ENCODE results near the gene HS2ST1. TPM values are rescaled to one million over a fixed set of nuclear protein-coding genes. Genes with fewer than 3 reads are reported as not detected.

The HS2ST1 gene
- total RNA-seq, 1 experiment from 2014 or later = 54.0 TPM

DNA sequence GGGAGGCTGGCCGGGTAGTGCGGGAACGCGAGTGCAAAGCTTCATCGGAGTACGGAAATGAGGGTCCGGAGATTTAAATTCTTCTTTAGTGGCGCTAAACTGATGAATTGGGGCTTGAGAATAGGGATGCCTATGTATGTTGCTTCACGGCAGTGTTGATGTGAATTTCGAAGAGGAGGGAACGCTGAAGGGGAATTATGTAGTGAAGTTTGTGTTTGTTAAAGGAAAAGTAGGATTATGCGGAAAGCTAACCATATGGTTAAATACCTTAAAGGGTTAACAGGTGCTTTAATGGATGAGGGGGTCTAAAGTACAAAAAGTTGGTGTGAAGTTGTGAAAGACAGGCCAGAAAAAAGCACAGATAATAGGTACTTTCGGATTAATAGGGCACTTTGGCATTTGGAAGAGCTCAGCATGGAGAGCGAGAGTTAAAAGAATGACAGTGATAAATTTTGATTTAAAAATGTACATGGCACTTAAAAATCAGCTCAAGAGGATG lies 1.4 kb downstream of the HS2ST1 start:
- intact Hi-C loops (cut with micrococcal nuclease; ENCODE audit: unreplicated experiment) = loop anchor here (10.0 kb wide), 1 partner anchor 141 kb away; no protein-coding TSS in a partner anchor
- H3K36me3 Mint-ChIP-seq (ENCODE audit: insufficient read depth, unreplicated experiment) = peaks cover 7% of the 10 kb centered on the region
- CTCF ChIA-PET = interaction anchor here (1.0 to 1.2 kb wide), 3 partner anchors 12 to 135 kb away, joined by 3 to 7 read pairs (median 4); no protein-coding TSS in a partner anchor
- no peaks in the 10 kb centered on the region for H3K27me3 Mint-ChIP-seq (ENCODE audit: unreplicated experiment)
- no peaks in the 10 kb centered on the region for H3K9me3 Mint-ChIP-seq (ENCODE audit: low read depth, unreplicated experiment)
- TF ChIP-seq, protein P1, sequence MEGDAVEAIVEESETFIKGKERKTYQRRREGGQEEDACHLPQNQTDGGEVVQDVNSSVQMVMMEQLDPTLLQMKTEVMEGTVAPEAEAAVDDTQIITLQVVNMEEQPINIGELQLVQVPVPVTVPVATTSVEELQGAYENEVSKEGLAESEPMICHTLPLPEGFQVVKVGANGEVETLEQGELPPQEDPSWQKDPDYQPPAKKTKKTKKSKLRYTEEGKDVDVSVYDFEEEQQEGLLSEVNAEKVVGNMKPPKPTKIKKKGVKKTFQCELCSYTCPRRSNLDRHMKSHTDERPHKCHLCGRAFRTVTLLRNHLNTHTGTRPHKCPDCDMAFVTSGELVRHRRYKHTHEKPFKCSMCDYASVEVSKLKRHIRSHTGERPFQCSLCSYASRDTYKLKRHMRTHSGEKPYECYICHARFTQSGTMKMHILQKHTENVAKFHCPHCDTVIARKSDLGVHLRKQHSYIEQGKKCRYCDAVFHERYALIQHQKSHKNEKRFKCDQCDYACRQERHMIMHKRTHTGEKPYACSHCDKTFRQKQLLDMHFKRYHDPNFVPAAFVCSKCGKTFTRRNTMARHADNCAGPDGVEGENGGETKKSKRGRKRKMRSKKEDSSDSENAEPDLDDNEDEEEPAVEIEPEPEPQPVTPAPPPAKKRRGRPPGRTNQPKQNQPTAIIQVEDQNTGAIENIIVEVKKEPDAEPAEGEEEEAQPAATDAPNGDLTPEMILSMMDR (IDR thresholded peaks at IDR 0.05; ENCODE audit: unreplicated experiment) = no peak
- H3K4me3 Mint-ChIP-seq (ENCODE audit: low read depth, unreplicated experiment) = no peak overlapping the region
- BruUV-seq (replicated peaks) = no TSS peak
- DNase-seq = no peak
- peaks cover 27% of the 10 kb centered on the region for H3K4me1 Mint-ChIP-seq (ENCODE audit: low read depth, unreplicated experiment)
- H3K27ac Mint-ChIP-seq (ENCODE audit: unreplicated experiment) = no peak overlapping the region

- peaks cover 18% of the 10 kb centered on the region for H3K4me1 Mint-ChIP-seq (ENCODE audit: low read depth, unreplicated experiment)
- no peak overlapping the region for H3K4me3 Mint-ChIP-seq (ENCODE audit: low read depth, unreplicated experiment)
- no peak overlapping the region for H3K27ac Mint-ChIP-seq (ENCODE audit: unreplicated experiment)
- H3K27me3 Mint-ChIP-seq (ENCODE audit: unreplicated experiment) = no peaks in the 10 kb centered on the region
- CTCF ChIA-PET = interaction anchor here (1.0 kb wide), 1 partner anchor 17 kb away, joined by 7 read pairs; no protein-coding TSS in a partner anchor
- H3K9me3 Mint-ChIP-seq (ENCODE audit: low read depth, unreplicated experiment) = no peaks in the 10 kb centered on the region
- no peaks in the 10 kb centered on the region for H3K36me3 Mint-ChIP-seq (ENCODE audit: insufficient read depth, unreplicated experiment)
- TF ChIP-seq, protein P1 (IDR thresholded peaks at IDR 0.05; ENCODE audit: unreplicated experiment) = no peak
- TSS peak; percentile 21 for BruUV-seq (replicated peaks)
- intact Hi-C loops (cut with micrococcal nuclease; ENCODE audit: unreplicated experiment) = loop anchor here (10.0 kb wide), 1 partner anchor 142 kb away; no protein-coding TSS in a partner anchor
- no peak for DNase-seq
These were observed 2.3 kb downstream of the HS2ST1 start for GRCh38 chr1:86916752-86917151.

- peaks cover 6% of the 10 kb centered on the region for H3K9me3 Mint-ChIP-seq (ENCODE audit: low read depth, unreplicated experiment)
- BruUV-seq (replicated peaks) = no TSS peak
- H3K27ac Mint-ChIP-seq (ENCODE audit: unreplicated experiment) = no peak overlapping the region
- intact Hi-C loops (cut with micrococcal nuclease; ENCODE audit: unreplicated experiment) = no loop called here
- no peak overlapping the region for H3K4me3 Mint-ChIP-seq (ENCODE audit: low read depth, unreplicated experiment)
- H3K27me3 Mint-ChIP-seq (ENCODE audit: unreplicated experiment) = no peaks in the 10 kb centered on the region
- CTCF ChIA-PET = no interaction called here
- DNase-seq = no peak
- H3K4me1 Mint-ChIP-seq (ENCODE audit: low read depth, unreplicated experiment) = peaks cover 23% of the 10 kb centered on the region
- TF ChIP-seq, protein P1 (IDR thresholded peaks at IDR 0.05; ENCODE audit: unreplicated experiment) = no peak
- H3K36me3 Mint-ChIP-seq (ENCODE audit: insufficient read depth, unreplicated experiment) = no peaks in the 10 kb centered on the region
These were observed 8.0 kb downstream of the HS2ST1 start for GRCh38 chr1:86922445-86922844.

DNA sequence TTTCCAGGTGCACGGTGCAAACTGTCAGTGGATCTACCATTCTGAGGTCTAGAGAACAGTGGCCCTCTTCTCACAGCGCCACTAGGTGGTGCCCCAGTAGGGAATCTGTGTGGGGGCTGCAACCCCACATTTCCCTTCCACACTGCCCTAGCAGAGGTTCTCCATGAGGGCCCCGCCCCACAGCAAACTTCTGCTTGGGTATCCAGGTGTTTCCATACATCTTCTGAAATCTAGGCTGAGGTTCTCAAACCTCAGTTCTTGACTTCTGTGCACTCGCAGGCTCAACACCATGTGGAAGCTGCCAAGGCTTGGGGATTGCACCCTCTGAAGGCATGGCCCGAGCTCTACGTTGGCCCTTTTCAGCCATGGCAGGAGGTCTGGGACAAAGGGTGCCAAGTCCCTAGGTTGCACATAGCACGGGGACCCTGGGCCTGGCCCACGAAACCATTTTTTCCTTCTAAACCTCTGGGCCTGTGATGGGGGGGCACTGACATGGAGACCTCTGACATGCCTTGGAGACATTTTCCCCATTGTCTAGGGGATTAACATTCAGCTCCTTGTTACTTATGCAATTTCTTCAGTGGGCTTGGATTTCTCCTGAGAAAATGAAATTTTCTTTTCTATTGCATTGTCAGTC lies 10.0 kb downstream of the HS2ST1 start:
- no peak overlapping the region for H3K4me3 Mint-ChIP-seq (ENCODE audit: low read depth, unreplicated experiment)
- H3K36me3 Mint-ChIP-seq (ENCODE audit: insufficient read depth, unreplicated experiment) = no peaks in the 10 kb centered on the region
- H3K27ac Mint-ChIP-seq (ENCODE audit: unreplicated experiment) = no peak overlapping the region
- DNase-seq = no peak
- no TSS peak for BruUV-seq (replicated peaks)
- TF ChIP-seq, protein P1 (IDR thresholded peaks at IDR 0.05; ENCODE audit: unreplicated experiment) = no peak
- intact Hi-C loops (cut with micrococcal nuclease; ENCODE audit: unreplicated experiment) = no loop called here
- no peaks in the 10 kb centered on the region for H3K27me3 Mint-ChIP-seq (ENCODE audit: unreplicated experiment)
- CTCF ChIA-PET = no interaction called here
- H3K4me1 Mint-ChIP-seq (ENCODE audit: low read depth, unreplicated experiment) = peaks cover 34% of the 10 kb centered on the region
- peaks cover 6% of the 10 kb centered on the region for H3K9me3 Mint-ChIP-seq (ENCODE audit: low read depth, unreplicated experiment)

Measured in Calu3 (cell line).